ENCODE results near the gene MRPL18. TPM values are rescaled to one million over a fixed set of nuclear protein-coding genes. Genes with fewer than 3 reads are reported as not detected.
A peak's percentile ranks its signal among the peaks of the same experiment; 100 is the strongest.

MRPL18 gene
- total and polyA plus RNA-seq, 9 of the 15 experiments (the other 6 are each of a cell fraction or from before 2014, with no cell fraction given) = 149 to 456 (median 196) TPM

DNA sequence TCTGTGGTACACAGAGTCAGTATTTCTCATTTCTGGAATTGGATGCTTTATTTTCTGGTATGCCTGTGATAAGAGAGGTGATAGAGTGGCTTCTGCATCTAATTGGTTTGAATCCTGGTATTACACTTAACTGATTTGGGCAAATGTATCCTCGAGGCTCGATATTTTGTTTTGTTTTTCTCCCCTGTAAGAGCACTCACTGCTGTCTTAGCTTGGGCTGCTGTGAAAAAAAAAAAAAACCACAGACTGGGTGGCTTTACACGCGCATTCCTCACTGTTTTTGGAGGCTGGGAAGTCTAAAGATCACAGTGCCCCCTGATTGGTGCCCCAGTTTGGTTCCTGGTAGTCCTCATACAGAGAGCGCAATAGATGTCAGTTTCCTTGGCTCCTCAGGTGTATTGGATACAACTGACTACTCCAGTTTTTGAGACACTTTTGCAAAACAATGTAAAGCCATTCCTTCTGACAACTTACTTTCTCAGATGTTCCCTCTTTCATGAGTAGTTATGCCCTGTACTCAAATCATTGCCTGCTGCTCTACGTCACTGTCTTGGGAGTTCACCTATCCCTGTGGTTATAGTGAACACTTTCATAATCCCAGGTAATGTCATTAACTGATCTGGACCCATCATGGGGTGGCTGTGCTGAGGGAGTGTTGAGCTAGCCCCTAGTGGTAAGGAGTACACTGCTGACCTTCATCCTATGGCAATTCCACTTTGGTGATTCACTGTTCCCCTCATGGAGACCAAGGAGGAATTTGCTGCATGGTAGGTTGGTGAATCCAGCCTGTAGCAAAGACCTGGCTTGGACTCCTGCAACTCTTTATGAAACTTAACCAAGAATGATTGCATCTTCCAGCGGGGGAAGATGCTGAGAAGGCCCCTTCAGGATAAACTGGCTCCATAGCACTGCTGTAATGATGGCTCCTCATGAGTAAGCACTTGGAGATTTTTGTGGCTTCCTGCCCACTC is 32.0 kb upstream of the MRPL18 start:
- WGBS (ENCODE audit: insufficient coverage, low coverage, missing lambda C conversion rate) = 89% methylated on average over 7 of the region's 7 CpGs
- Histone ChIP-seq H2AFZ (ENCODE audit: low read depth, low read length) (no peak overlapping the region), H3K27me3 (ENCODE audit: control insufficient read depth in 2 of 2, insufficient read depth in 2 of 2, low read length in 2 of 2) (no peaks in the 10 kb centered on the region), H3K4me1 (replicated peaks in 1 of 2; ENCODE audit: control insufficient read depth in 2 of 2, insufficient read depth in 2 of 2, low read length in 2 of 2) (peaks cover 15 to 26% of the 10 kb centered on the region in 2 experiments; a peak in 4 of 5 replicates), H3K4me3 (no peak overlapping the region), H3K36me3 (ENCODE audit: control insufficient read depth, insufficient read depth, low read length) (peaks cover 69% of the 10 kb centered on the region), H4K20me1 (replicated peaks; ENCODE audit: control insufficient read depth, insufficient read depth, low read length) (no peaks in the 10 kb centered on the region), H3K27ac (ENCODE audit: extremely low read depth, low read depth, low read length) (no peak overlapping the region), H3K9me3 (replicated peaks; ENCODE audit: control insufficient read depth, insufficient read depth, low read depth, low read length) (no peaks in the 10 kb centered on the region), H3K79me2 (ENCODE audit: control insufficient read depth, insufficient read depth, low read length) (peaks cover 29% of the 10 kb centered on the region), H3K9me1 (ENCODE audit: control insufficient read depth, insufficient read depth, low read length) (no peaks in the 10 kb centered on the region), H3K4me2 (ENCODE audit: insufficient read depth, low read length) (no peak overlapping the region), H3K9ac (ENCODE audit: insufficient read depth in 1 of 2, low read depth in 2 of 2, low read length in 2 of 2) (no peak overlapping the region)
- no peak for ATAC-seq
- ChIA-PET POLR2A (interaction anchor here (1.0 to 1.1 kb wide), 2 partner anchors 12 to 66 kb away, joined by 3 to 4 read pairs; partner anchors contain the start of gene SOD2), CTCF (ENCODE audit: low intra/inter-chr PET ratio) (interaction anchor here (0.6 kb wide), 1 partner anchor 20 kb away, joined by 4 read pairs; no protein-coding TSS in a partner anchor)
- TF ChIP-seq, protein P1, sequence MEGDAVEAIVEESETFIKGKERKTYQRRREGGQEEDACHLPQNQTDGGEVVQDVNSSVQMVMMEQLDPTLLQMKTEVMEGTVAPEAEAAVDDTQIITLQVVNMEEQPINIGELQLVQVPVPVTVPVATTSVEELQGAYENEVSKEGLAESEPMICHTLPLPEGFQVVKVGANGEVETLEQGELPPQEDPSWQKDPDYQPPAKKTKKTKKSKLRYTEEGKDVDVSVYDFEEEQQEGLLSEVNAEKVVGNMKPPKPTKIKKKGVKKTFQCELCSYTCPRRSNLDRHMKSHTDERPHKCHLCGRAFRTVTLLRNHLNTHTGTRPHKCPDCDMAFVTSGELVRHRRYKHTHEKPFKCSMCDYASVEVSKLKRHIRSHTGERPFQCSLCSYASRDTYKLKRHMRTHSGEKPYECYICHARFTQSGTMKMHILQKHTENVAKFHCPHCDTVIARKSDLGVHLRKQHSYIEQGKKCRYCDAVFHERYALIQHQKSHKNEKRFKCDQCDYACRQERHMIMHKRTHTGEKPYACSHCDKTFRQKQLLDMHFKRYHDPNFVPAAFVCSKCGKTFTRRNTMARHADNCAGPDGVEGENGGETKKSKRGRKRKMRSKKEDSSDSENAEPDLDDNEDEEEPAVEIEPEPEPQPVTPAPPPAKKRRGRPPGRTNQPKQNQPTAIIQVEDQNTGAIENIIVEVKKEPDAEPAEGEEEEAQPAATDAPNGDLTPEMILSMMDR (IDR thresholded peaks at IDR 0.05 in 2 of 3, conservative IDR thresholded peaks at IDR 0.05 in 1 of 3; ENCODE audit: insufficient read depth in 2 of 3, low read depth in 1 of 3, low read length in 3 of 3) = peak in 1 of 3 experiments; percentile 42; a peak in 2 of 6 replicates
- TF ChIP-seq ZBTB17 (CRISPR knock-in tag; IDR thresholded peaks at IDR 0.05) = no peak
- in situ Hi-C loops (cut with MboI) (no loop called here), intact Hi-C loops (cut with micrococcal nuclease) (no loop called here)
- FAIRE-seq = no peak
- DNase-seq (ENCODE audit: extremely low read depth in 1 of 4, low spot score in 3 of 4) = peak in 2 of 4 experiments; percentile 16 to 25
- no TSS peak for BruUV-seq (replicated peaks)

All from K562 (cell line).